H4 (cell line): Measurements from ENCODE around the gene TPST2. TPM values are rescaled to one million over a fixed set of nuclear protein-coding genes. Genes with fewer than 3 reads are reported as not detected.

Source experiments
- DNase-seq: peaks from one replicate; pipeline ENCODE4 v3.0.0-alpha.2; 2015; ENCODE audit warnings: low spot score
- total RNA-seq: library from RNA; depleted of rRNA; stranded (reverse); fragments of >200 nt; shearing (Covaris generic); gene quantifications from 2 replicates; pipeline ENCODE4 v1.2.3, GENCODE V29; 2014

The TPST2 gene
- total RNA-seq, 1 experiment from 2014 or later, result 13.8 TPM

GRCh38 chr22:26610996-26611395 is 21.1 kb upstream of the TPST2 start:
- no peak for DNase-seq

GRCh38 chr22:26610072-26610958 is 20.4 kb upstream of the TPST2 start:
- DNase-seq, result peak; percentile 74

DNA sequence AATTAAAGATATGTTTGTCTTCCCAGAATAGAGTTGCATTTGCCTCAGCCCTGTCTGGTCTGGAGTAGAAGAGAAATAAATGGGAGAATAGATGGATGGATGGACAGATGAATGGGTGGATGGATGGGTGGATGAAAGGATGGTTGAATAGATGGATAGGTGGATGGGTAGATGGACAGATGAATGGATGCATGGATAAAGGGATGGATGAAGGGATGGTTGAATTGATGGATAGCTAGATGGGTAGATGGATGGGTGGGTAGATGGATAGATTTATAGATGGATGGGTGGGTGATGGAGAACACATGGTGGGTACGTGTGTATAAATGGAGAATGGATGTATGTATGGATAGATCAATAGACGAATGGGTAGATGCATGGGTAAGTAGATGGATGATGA is 19.4 kb upstream of the TPST2 start:
- DNase-seq, result no peak

DNA sequence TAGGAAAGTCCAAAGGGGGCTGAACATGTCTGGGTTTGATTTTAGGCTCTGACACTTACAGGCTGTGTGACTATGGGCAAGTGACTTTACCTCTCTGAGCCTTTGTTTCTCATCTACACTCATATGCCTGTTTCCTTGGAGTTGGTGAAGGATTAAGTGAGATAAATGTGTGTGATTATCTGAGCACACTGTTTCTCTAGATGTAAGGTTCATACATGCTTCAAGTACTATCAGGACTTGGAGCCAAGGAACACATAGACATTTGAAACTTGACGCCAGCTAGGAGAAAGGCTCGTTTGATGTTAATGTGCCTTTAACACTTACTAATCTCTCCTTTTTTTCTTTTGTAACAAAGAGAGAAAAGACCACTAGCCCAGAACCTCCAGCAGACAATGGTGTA is 18.2 kb upstream of the TPST2 start:
- no peak for DNase-seq

DNA sequence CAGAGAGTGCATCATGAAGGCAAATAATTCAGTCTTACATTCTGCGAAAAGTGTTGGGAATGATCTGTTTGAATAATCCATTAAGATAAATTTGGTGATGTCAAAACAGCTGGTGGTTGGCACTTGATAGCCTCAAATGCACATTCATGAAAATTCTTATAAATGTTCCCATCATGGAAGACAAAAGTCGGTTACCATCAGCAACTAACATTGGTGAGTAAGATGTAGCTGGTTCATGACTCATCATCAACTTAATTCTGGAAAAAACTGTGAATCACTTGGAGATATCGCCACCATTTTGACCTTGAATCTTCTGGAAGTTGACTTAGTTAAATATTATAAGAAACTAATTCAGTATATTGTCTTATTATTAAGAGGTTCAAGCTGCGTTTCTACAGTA is 16.7 kb upstream of the TPST2 start:
- no peak for DNase-seq

GRCh38 chr22:26604368-26604767 is 14.4 kb upstream of the TPST2 start:
- no peak for DNase-seq

DNA sequence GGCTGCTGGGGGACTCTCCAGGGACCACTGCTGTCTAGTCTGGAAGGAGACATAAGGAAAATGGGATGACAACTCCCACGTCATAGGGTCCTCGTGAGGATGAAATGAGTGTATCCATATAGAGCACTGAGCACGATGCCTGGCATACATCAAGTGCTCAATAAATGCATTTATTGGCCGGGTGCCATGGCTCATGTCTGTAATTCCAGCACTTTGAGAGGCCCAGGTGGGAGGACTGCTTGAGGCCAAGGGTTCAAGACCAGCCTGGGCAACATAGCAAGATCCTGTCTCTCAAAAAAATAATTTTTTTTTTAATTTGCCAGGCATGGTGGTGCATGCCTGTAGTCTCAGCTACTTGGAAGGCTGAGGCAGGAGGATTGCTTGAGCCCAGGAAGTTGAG is 12.2 kb upstream of the TPST2 start:
- no peak for DNase-seq

DNA sequence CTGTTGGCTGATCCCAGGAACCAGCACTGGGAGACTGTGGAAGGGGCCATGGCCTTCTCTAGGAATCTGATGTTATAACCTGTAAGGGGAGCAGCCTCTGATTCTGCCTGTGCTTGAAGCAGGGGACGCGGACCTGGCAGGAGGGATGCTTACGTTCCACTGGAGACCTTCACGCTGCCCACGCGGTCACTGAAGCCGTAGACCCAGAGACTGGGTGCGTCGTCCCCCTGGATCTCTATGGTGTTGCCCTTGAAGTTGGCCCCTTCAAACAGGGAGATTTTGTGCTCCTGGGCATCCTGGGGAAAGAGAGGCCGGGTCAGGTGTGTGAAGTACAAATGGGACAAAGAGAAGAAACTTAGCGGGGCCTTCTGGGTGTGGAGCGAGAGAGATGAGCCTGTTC is 11.8 kb upstream of the TPST2 start:
- DNase-seq, result no peak

DNA sequence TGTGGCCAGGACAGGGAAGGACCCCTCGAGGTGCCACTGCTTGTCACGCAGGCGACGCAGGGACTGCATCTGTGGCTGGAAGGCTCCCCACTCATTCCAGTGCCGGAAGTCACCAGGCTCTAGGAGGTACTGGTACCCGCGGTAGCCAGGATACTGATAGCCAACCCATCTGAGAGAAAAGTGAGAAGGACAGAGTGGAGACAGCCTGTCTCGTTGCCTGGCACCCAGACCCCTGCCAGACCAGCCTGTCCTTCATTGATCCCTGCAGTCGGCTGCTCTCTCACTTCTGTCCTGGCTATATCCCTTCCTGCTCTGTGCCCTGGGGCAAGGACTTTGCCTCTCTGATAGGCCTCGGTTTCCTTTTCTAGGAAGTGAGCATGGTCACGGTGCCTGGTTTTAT is 9.6 kb upstream of the TPST2 start:
- no peak for DNase-seq

- no peak for DNase-seq
These were observed 7.5 kb upstream of the TPST2 start for GRCh38 chr22:26597480-26597879.

DNA sequence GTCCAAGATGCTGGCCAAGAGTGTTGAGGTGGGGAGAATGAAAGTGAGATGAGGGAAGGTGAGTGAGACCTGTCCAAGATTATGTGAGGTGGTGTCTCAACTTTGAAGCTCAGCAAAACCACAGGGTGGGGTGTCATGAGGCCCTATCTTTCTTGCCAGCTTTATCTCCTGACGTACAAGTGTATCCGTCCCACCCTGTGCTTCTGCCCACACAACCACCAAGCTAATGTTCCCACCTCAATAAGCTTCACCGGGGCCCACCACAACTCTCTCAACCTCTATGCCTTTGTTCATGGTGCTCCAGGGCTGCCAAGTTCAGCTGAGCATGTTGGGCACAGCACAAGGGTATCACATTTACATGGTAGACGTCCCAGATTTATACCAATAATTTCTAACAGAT is 7.1 kb upstream of the TPST2 start:
- DNase-seq, result no peak

GRCh38 chr22:26593763-26594162 is 3.8 kb upstream of the TPST2 start:
- no peak for DNase-seq

DNA sequence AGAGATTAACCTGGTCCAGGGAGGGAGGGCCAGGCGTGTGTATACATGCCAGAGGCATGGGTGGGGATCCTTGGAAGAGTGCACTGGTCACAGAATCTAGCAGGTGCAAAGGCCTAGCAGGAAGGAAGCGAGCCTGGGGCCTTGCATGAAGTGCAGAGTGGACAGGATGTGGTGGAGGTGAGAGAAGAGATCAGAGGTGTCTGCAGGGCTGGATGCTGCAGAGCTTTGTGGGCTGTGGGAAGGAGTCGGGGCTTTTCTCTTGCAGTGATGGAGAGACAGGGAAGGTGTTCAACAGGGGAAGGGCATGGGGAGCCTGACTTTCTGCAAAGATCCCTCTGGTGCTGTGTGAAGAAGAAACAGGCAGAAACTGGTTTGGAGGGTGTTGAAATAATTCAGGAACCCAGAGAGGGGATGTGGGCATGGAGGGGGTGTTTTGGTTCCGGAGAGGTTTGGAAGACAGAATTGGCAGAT is 2.5 kb upstream of the TPST2 start:
- DNase-seq, result no peak

GRCh38 chr22:26589367-26589844 is 526 bp downstream of the TPST2 start:
- DNase-seq, result no peak

GRCh38 chr22:26588729-26589366 is 1.1 kb downstream of the TPST2 start:
- DNase-seq, result no peak

DNA sequence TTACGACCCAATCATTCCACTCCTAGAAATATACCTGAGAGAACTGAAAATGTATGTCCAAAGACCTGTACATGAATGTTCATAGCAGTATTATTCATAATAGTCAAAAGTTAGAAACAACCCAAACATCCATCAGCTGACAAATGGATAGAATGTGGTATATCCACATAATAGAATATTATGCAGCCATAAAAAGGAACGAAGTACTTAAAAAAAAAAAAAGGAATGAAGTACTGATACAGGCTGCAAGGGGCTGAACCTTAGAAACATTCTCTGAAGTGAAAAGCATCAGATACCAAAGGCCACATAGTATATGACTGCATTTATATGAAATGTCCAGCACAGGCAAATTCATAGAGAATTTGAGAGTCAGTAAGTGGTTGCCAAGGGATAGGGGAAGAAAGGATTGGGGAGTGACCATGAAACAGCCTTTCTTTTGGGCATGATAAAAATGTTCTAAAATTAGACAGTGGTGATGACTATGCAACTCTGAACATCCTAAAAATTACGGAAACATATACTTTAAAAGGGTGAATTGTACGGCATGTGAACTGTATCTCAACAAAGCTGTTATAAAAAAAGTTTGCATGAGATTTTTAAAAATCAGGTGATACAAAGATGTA is 1.8 kb downstream of the TPST2 start:
- no peak for DNase-seq

DNA sequence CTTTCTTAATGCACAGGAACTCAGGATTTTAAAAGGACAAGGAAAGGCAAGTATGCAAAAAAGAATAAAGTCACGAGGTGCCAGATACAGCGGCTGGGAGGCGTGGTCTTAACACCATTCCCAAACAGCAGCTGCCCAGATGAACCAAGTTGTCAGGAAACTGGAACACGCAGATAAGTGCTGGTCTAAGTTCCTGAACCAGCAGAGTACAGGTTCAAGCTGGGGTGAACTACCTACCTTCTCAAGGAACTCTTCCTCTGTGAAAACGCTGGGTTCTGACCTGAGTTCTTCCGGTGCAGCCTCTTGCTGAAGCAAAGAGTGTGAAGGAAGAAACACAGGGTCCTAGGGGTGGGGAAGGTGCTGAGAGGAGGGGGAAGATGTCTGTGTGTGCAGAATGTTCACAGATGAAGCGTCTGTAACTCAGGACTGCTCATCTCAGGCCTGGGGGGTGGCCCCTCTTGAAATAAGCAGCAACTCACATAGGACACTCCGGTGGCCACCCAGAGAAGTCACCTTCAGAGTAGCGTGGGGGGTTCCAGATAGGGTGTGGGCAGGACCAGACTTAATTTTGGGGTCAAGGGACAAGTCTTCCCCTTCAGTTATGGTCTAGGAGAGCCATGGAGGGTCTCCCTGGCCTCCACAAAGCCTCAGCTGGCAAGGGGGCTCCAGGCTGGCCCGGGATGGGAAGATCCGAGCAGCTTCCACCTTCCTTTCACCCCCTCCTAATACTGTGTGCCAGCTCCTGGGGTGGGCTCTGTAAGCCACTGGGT is 3.2 kb downstream of the TPST2 start:
- no peak for DNase-seq

- DNase-seq, result peak; percentile 86
These were observed 4.7 kb downstream of the TPST2 start for GRCh38 chr22:26585104-26585790.

DNA sequence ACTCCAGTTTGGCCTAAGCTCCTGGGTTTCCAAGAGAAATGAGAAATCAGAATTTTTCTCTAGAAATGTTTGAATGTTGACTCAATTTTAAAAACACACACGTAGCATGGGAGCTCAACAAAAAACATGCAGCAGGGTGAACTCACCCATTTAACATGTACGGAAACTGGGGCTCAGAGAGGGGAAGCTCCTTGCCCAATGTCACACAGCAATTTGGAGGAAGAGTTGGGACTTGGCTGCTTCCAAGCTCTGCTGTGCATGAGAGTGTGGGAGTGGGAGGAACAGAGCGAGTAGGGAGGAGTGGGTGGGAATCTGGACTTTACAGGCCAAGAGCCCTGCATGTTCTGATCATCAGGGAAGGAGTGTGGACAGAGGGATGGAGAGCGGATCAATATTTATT is 5.9 kb downstream of the TPST2 start:
- no peak for DNase-seq

DNA sequence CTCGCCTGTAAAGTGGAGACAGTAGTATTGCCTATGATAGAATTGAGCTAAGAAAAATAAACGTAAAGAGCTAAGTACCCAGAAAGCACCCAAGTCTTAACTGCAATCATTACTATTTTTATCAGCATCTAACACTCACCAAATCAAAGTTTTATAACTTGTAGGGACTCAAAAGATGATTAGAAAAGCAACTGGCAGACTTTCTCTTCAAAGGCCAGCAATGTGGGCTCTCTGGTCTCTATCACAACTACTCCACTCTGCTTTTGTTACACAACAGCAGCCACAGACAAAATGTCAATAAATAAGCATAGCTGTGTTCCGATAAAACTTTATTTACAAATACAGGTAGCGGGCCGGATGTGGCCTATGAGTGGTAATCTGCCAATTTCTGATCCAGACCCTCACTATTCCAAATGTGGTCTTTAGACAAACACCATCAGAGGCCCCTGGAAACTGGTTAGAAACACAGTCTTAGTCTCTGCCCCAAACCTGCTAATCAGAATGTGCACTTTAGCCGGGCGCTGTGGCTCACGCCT is 8.2 kb downstream of the TPST2 start:
- DNase-seq, result no peak

GRCh38 chr22:26581026-26581425 is 8.9 kb downstream of the TPST2 start:
- DNase-seq, result no peak
